ENCODE data around the gene ATP1A2. TPM values are rescaled to one million over a fixed set of nuclear protein-coding genes. Genes with fewer than 3 reads are reported as not detected.

Gene ATP1A2
- total RNA-seq, 1 donor from 2014 or later: 14.5 TPM

DNA sequence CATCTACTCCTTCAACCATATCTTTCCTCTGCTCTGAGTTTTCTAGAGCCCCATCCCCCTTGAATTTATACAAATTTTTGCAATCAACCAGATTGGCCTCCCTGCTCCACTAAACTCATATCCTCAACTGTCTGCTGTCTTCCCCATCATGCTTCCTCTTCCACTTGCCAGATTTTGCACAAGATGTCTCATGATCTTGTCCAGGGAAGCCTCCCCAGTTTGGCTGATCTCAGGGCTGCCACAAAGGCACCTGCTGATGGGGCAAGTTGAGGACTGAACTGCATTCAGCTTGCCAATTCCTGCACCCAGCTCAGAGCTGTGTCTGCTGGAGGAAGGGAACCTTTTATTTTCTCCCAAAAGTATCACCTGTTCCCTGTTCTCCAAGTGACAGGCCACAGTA, 38.1 kb upstream of the ATP1A2 start:
- no peak for DNase-seq (ENCODE audit: extremely low spot score, unreplicated experiment)

DNA sequence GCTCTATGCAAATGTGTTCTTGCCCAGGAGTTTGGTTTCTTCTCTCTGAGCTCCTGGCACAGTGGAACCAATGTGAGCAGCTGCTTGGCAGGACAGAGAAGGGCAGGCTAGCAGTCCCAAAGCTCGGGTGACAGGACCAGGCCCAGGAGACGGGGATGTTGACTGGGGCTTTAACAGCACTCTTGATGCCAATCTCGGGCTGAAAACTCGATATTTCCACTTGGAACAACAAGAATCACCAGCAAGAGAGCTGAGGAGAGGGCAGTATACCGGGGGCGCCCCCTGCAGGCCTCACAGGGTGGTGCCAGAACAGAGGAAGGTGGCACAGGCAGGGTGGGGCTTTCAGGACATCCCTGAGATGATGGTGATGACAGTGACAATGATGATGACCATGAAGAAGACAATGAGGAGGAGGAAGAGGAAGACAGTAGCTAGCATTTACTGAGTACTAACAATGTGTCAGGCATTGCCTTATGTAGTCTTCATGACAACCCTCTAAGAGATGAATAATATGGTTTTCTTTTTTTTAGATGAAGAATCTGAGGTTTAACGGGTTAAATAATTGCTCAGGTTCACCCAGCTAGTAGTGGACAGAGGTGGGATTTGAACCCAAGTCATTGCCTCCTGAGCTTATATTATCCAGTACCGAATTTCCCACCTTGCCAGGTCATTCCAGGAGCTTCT, 36.9 kb upstream of the ATP1A2 start:
- Mint-ChIP-seq H3K4me1 (ENCODE audit: unreplicated experiment) (no peaks in the 10 kb centered on the region), H3K36me3 (no peaks in the 10 kb centered on the region), H3K27me3 (peaks cover 89% of the 10 kb centered on the region), H3K4me3 (no peak overlapping the region), H3K9me3 (no peaks in the 10 kb centered on the region), H3K27ac (no peak overlapping the region)
- DNase-seq (ENCODE audit: extremely low spot score, unreplicated experiment): no peak
- TF ChIP-seq, protein P1, sequence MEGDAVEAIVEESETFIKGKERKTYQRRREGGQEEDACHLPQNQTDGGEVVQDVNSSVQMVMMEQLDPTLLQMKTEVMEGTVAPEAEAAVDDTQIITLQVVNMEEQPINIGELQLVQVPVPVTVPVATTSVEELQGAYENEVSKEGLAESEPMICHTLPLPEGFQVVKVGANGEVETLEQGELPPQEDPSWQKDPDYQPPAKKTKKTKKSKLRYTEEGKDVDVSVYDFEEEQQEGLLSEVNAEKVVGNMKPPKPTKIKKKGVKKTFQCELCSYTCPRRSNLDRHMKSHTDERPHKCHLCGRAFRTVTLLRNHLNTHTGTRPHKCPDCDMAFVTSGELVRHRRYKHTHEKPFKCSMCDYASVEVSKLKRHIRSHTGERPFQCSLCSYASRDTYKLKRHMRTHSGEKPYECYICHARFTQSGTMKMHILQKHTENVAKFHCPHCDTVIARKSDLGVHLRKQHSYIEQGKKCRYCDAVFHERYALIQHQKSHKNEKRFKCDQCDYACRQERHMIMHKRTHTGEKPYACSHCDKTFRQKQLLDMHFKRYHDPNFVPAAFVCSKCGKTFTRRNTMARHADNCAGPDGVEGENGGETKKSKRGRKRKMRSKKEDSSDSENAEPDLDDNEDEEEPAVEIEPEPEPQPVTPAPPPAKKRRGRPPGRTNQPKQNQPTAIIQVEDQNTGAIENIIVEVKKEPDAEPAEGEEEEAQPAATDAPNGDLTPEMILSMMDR (conservative IDR thresholded peaks at IDR 0.05): peak; percentile 82

More for the DNA sequence above, 38.1 kb upstream of the ATP1A2 start:
- TF ChIP-seq, protein P1 (conservative IDR thresholded peaks at IDR 0.05): no peak
- Mint-ChIP-seq H3K27me3 (peaks cover 90% of the 10 kb centered on the region), H3K4me1 (ENCODE audit: unreplicated experiment) (no peaks in the 10 kb centered on the region), H3K36me3 (no peaks in the 10 kb centered on the region), H3K4me3 (no peak overlapping the region), H3K9me3 (no peaks in the 10 kb centered on the region), H3K27ac (no peak overlapping the region)

GRCh38 chr1:160079448-160079847, 36.1 kb upstream of the ATP1A2 start:
- no peaks in the 10 kb centered on the region for H3K9me3 Mint-ChIP-seq
- DNase-seq (ENCODE audit: extremely low spot score, unreplicated experiment): no peak
- peaks cover 4% of the 10 kb centered on the region for H3K4me1 Mint-ChIP-seq (ENCODE audit: unreplicated experiment)
- H3K4me3 Mint-ChIP-seq: no peak overlapping the region
- no peaks in the 10 kb centered on the region for H3K36me3 Mint-ChIP-seq
- H3K27ac Mint-ChIP-seq: no peak overlapping the region
- peaks cover 89% of the 10 kb centered on the region for H3K27me3 Mint-ChIP-seq
- TF ChIP-seq, protein P1 (conservative IDR thresholded peaks at IDR 0.05): no peak

GRCh38 chr1:160080381-160081100, 35.0 kb upstream of the ATP1A2 start:
- H3K4me1 Mint-ChIP-seq (ENCODE audit: unreplicated experiment): peaks cover 7% of the 10 kb centered on the region

GRCh38 chr1:160081261-160081936, 34.2 kb upstream of the ATP1A2 start, which contains the start of gene KCNJ9:
KCNJ9 (plus strand) TSS chr1:160081538; CDS start chr1:160084031, 2,493 bp downstream.
- H3K4me1 Mint-ChIP-seq (ENCODE audit: unreplicated experiment): peaks cover 10% of the 10 kb centered on the region
- peaks cover 83% of the 10 kb centered on the region for H3K27me3 Mint-ChIP-seq
- no peaks in the 10 kb centered on the region for H3K9me3 Mint-ChIP-seq
- DNase-seq (ENCODE audit: extremely low spot score, unreplicated experiment): no peak
- H3K27ac Mint-ChIP-seq: no peak within 1 kb of the TSS
- TF ChIP-seq, protein P1 (conservative IDR thresholded peaks at IDR 0.05): no peak
- no peaks in the 10 kb centered on the region for H3K36me3 Mint-ChIP-seq
- peak within 1 kb of the TSS; percentile 11 for H3K4me3 Mint-ChIP-seq

More at GRCh38 chr1:160080381-160081100, 35.0 kb upstream of the ATP1A2 start:
- Mint-ChIP-seq H3K4me3 (no peak overlapping the region), H3K27ac (no peak overlapping the region), H3K27me3 (peaks cover 85% of the 10 kb centered on the region), H3K36me3 (no peaks in the 10 kb centered on the region), H3K9me3 (no peaks in the 10 kb centered on the region)
- TF ChIP-seq, protein P1 (conservative IDR thresholded peaks at IDR 0.05): no peak
- no peak for DNase-seq (ENCODE audit: extremely low spot score, unreplicated experiment)

Data from type B pancreatic cell (in vitro differentiated cells).